Activated naive CD4-positive, alpha-beta T cell treated with anti-CD3 and anti-CD28 coated beads, Interleukin-2, amount 10 ng/mL, durations not matched to agents 7 days and 5 days (primary cell): ENCODE measurements around the gene NPAS3.

ENCODE experiments used
- CTCF ChIA-PET: fragments of 350-600 bp; sonication (Branson Sonifier 250); formaldehyde crosslinking; loops from one replicate; lab custom pipeline; 2021; ENCODE audit warnings: antibody characterized with exemption; lab: Charles Lee
- DNase-seq: peaks from one replicate; pipeline ENCODE4 v3.0.0-alpha.2; 2020
- H3K27ac Mint-ChIP-seq: one replicate; pipeline ENCODE4 v1.8.0; 2021; ENCODE audit warnings: mild to moderate bottlenecking, moderate library complexity, mixed read lengths
- H3K27me3 Mint-ChIP-seq: one replicate; pipeline ENCODE4 v1.8.0; 2021; ENCODE audit warnings: mild to moderate bottlenecking, mixed read lengths
- H3K36me3 Mint-ChIP-seq: one replicate; pipeline ENCODE4 v1.8.0; 2021; ENCODE audit warnings: mixed read lengths
- H3K4me1 Mint-ChIP-seq: one replicate; pipeline ENCODE4 v1.8.0; 2021; ENCODE audit warnings: mixed read lengths
- H3K4me3 Mint-ChIP-seq: one replicate; pipeline ENCODE4 v1.8.0; 2021; ENCODE audit warnings: mild to moderate bottlenecking, moderate library complexity, mixed read lengths
- H3K9me3 Mint-ChIP-seq: one replicate; pipeline ENCODE4 v1.8.0; 2021; ENCODE audit warnings: mixed read lengths

Gene NPAS3

DNA sequence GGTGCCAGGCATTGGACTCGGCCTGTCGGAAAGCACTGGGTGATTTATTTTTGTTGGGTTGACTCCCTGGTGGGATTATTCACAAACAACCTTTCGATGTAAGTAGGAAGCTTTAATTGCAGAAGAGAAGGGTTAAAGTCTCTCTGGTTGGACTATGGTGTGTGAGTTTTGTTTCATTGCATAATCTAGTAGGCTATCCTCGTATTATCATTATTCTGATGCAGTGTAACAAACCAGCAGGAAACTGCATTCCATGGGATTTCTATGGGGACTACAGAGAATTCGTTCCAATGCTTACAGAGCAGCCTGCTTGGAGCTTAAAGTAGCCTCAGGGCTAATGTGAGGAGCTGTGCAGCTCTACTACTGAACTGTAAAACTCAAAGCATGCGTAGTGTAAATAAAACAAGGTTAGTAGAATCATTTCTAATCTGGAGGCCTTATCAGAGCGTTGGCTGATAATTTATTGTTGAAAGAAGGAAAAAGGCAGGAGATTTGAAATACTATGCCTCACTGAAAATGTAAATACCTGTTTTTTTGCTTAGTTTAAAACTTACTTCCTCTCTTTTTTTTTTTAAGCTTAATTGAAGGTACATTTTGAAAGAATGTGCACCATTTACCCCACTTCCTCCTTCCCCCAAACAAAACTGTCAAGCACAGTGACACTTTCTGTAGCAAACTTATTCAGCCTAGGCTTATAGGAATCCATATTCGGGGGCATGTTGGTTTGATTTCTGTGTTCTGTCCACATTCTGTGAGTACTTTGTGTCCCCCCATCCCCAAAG lies 226.7 kb downstream of the NPAS3 start:
- CTCF ChIA-PET: no interaction called here
- Mint-ChIP-seq H3K4me1 (no peaks in the 10 kb centered on the region), H3K27ac (no peak overlapping the region), H3K36me3 (no peaks in the 10 kb centered on the region), H3K9me3 (peaks cover 2% of the 10 kb centered on the region), H3K27me3 (no peaks in the 10 kb centered on the region), H3K4me3 (no peak overlapping the region)
- DNase-seq: no peak

DNA sequence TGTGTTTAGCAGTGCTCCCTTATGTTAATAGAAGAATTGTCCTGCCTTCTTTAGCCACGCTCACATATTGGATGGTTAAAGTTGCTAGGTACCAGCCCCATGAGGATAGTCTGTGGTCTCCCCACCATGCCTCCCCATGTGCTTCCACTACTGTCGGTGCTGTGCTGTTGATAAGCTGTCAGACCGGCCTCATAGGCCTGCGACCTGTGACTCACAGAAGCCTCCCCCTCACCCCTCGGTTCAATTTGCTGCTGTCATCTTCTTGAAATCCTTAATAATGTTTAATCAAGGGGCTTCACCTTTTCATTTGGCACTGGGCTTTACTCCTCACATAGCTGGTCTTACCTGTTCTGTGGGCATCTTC lies 227.2 kb downstream of the NPAS3 start:
- Mint-ChIP-seq H3K27ac (no peak overlapping the region), H3K27me3 (no peaks in the 10 kb centered on the region), H3K36me3 (no peaks in the 10 kb centered on the region), H3K4me1 (no peaks in the 10 kb centered on the region), H3K4me3 (no peak overlapping the region), H3K9me3 (peaks cover 2% of the 10 kb centered on the region)
- CTCF ChIA-PET: no interaction called here
- no peak for DNase-seq

DNA sequence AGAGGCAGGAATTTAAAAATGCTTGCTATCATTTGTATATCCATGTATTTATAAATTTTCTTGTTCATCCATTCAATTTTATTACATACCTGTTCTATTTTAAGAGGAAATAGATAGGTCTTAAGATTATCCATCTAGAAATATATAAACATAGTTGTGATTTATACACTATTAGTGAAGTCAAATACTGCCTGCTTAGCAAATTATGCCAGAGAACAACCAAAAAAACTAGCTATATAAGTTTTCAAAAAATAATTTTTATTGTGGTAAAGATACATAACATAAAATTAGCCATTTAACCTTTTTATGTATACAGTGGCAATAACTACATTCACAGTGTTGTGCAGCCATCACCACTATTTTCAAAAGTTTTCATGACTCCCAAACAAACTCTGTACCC lies 237.3 kb downstream of the NPAS3 start:
- H3K27me3 Mint-ChIP-seq: no peaks in the 10 kb centered on the region
- no peak overlapping the region for H3K27ac Mint-ChIP-seq
- no peak for DNase-seq
- H3K36me3 Mint-ChIP-seq: no peaks in the 10 kb centered on the region
- H3K4me3 Mint-ChIP-seq: no peak overlapping the region
- no peaks in the 10 kb centered on the region for H3K4me1 Mint-ChIP-seq
- H3K9me3 Mint-ChIP-seq: peaks cover 2% of the 10 kb centered on the region
- CTCF ChIA-PET: no interaction called here

- CTCF ChIA-PET: no interaction called here
- Mint-ChIP-seq H3K4me3 (no peak overlapping the region), H3K27me3 (no peaks in the 10 kb centered on the region), H3K9me3 (no peaks in the 10 kb centered on the region), H3K27ac (no peak overlapping the region), H3K4me1 (no peaks in the 10 kb centered on the region), H3K36me3 (no peaks in the 10 kb centered on the region)
- DNase-seq: no peak
Observed at GRCh38 chr14:33184587-33184986, 245.9 kb downstream of the NPAS3 start.

- no peaks in the 10 kb centered on the region for H3K36me3 Mint-ChIP-seq
- CTCF ChIA-PET: no interaction called here
- no peak overlapping the region for H3K4me3 Mint-ChIP-seq
- H3K27me3 Mint-ChIP-seq: no peaks in the 10 kb centered on the region
- DNase-seq: no peak
- H3K9me3 Mint-ChIP-seq: no peaks in the 10 kb centered on the region
- no peak overlapping the region for H3K27ac Mint-ChIP-seq
- H3K4me1 Mint-ChIP-seq: no peaks in the 10 kb centered on the region
Observed at GRCh38 chr14:33186656-33187055, 248.0 kb downstream of the NPAS3 start.

DNA sequence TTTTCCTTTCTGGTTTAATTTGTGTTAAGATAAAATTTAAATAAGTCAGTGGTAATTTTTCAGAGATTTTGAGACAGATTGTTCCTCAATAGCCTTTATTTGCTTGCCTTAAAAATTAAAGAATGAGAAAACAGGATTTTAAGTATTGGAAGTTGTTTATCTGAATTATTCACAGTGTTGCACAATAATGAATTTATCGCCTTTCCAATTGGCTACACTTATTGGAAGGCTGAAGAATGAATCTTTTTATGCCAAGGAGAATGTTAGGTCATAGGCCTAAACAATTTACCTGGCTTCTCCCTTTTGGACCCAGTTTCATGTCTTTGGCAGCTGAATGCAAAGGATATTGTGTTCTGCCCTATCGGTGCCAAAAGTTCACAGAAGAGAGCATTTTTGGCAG lies 250.2 kb downstream of the NPAS3 start:
- CTCF ChIA-PET: no interaction called here
- Mint-ChIP-seq H3K36me3 (no peaks in the 10 kb centered on the region), H3K27me3 (no peaks in the 10 kb centered on the region), H3K27ac (no peak overlapping the region), H3K9me3 (no peaks in the 10 kb centered on the region), H3K4me1 (no peaks in the 10 kb centered on the region), H3K4me3 (no peak overlapping the region)
- no peak for DNase-seq

- Mint-ChIP-seq H3K36me3 (no peaks in the 10 kb centered on the region), H3K27ac (no peak overlapping the region), H3K27me3 (no peaks in the 10 kb centered on the region), H3K4me1 (no peaks in the 10 kb centered on the region), H3K9me3 (no peaks in the 10 kb centered on the region), H3K4me3 (no peak overlapping the region)
- CTCF ChIA-PET: no interaction called here
- no peak for DNase-seq
Observed at GRCh38 chr14:33191855-33192254, 253.2 kb downstream of the NPAS3 start.

GRCh38 chr14:33194551-33194950 lies 255.9 kb downstream of the NPAS3 start:
- no peaks in the 10 kb centered on the region for H3K27me3 Mint-ChIP-seq

GRCh38 chr14:33198684-33199083 lies 260.0 kb downstream of the NPAS3 start:
- no peaks in the 10 kb centered on the region for H3K36me3 Mint-ChIP-seq
- no peak overlapping the region for H3K27ac Mint-ChIP-seq
- H3K27me3 Mint-ChIP-seq: no peaks in the 10 kb centered on the region
- no peaks in the 10 kb centered on the region for H3K9me3 Mint-ChIP-seq
- no peaks in the 10 kb centered on the region for H3K4me1 Mint-ChIP-seq
- no peak overlapping the region for H3K4me3 Mint-ChIP-seq
- CTCF ChIA-PET: no interaction called here
- no peak for DNase-seq

More at GRCh38 chr14:33194551-33194950, 255.9 kb downstream of the NPAS3 start:
- H3K9me3 Mint-ChIP-seq: no peaks in the 10 kb centered on the region
- H3K4me3 Mint-ChIP-seq: no peak overlapping the region
- H3K36me3 Mint-ChIP-seq: no peaks in the 10 kb centered on the region
- no peaks in the 10 kb centered on the region for H3K4me1 Mint-ChIP-seq
- no peak overlapping the region for H3K27ac Mint-ChIP-seq
- no peak for DNase-seq
- CTCF ChIA-PET: no interaction called here

DNA sequence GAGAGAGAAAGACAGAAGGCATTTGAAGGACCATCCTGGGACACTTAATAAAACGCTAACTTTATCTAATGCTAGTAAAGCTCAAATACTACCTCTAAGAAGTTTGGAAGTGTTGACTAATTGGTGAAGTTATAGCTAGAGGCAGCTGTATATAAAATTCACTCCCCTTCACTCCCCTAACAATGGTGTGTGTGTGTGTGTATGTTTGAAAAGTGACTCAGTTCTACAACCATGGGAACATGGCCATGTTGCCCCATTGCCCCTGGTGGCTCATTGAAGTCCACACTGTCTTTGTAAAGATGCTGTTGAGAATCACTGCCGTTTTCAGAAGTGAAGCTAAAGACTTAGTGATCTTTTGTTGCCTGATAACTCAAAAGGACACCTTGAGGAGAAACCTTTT lies 262.4 kb downstream of the NPAS3 start:
- Mint-ChIP-seq H3K4me1 (no peaks in the 10 kb centered on the region), H3K36me3 (no peaks in the 10 kb centered on the region), H3K27ac (no peak overlapping the region), H3K27me3 (no peaks in the 10 kb centered on the region), H3K9me3 (peaks cover 1% of the 10 kb centered on the region), H3K4me3 (no peak overlapping the region)
- CTCF ChIA-PET: no interaction called here
- no peak for DNase-seq

DNA sequence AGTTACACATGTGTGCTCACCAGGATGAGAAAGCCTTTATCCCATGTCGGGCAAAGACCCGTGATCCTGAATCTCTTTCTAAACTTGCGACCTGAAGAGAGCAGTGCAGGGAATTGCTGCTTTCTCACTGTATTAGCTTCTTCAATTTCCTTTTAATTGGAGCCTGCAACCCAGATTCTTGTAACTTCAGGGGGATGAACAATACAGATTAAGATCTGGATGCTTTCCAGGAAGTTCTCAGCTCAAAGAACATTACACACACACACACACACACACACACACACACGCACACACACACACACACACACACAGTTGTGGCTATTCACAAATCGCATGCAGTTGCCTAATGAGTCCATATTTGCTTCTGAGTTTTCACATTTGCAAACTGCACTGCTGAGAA lies 268.3 kb downstream of the NPAS3 start:
- CTCF ChIA-PET: no interaction called here

GRCh38 chr14:33207467-33208017 lies 268.9 kb downstream of the NPAS3 start:
- no peak for DNase-seq
- CTCF ChIA-PET: no interaction called here

More for the DNA sequence above, 268.3 kb downstream of the NPAS3 start:
- H3K36me3 Mint-ChIP-seq: no peaks in the 10 kb centered on the region
- H3K27ac Mint-ChIP-seq: no peak overlapping the region
- H3K4me3 Mint-ChIP-seq: no peak overlapping the region
- no peak for DNase-seq
- no peaks in the 10 kb centered on the region for H3K4me1 Mint-ChIP-seq
- no peaks in the 10 kb centered on the region for H3K27me3 Mint-ChIP-seq
- peaks cover 3% of the 10 kb centered on the region for H3K9me3 Mint-ChIP-seq

GRCh38 chr14:33210311-33210710 lies 271.6 kb downstream of the NPAS3 start:
- CTCF ChIA-PET: interaction anchor here (0.7 kb wide), 1 partner anchor 15 kb away, joined by 3 read pairs; no protein-coding TSS in a partner anchor

More at GRCh38 chr14:33207467-33208017, 268.9 kb downstream of the NPAS3 start:
- H3K36me3 Mint-ChIP-seq: no peaks in the 10 kb centered on the region
- H3K4me1 Mint-ChIP-seq: no peaks in the 10 kb centered on the region
- H3K27ac Mint-ChIP-seq: no peak overlapping the region
- peaks cover 3% of the 10 kb centered on the region for H3K9me3 Mint-ChIP-seq
- no peaks in the 10 kb centered on the region for H3K27me3 Mint-ChIP-seq
- no peak overlapping the region for H3K4me3 Mint-ChIP-seq

DNA sequence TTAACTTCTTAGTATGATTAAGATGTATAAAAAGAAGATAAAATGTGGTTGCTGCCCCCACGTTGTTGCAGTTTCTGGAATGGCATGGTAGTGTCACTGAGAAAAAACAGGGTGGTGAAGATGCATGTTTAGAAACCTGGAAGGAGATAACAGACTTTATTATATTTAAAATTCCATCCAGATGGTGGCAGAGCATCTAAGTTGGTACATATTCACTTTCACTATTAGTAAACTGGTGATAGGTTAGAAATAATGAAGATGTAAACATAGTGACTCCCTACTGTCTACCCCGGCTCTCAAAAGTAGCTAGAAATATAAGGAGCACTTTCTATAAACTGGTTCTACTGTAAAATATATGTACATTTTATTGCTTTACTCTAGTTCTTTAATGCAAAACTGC lies 279.3 kb downstream of the NPAS3 start:
- CTCF ChIA-PET: no interaction called here
- H3K9me3 Mint-ChIP-seq: peaks cover 2% of the 10 kb centered on the region
- H3K27me3 Mint-ChIP-seq: no peaks in the 10 kb centered on the region
- no peak overlapping the region for H3K4me3 Mint-ChIP-seq
- no peak overlapping the region for H3K27ac Mint-ChIP-seq
- DNase-seq: no peak
- no peaks in the 10 kb centered on the region for H3K36me3 Mint-ChIP-seq
- no peaks in the 10 kb centered on the region for H3K4me1 Mint-ChIP-seq

More at GRCh38 chr14:33210311-33210710, 271.6 kb downstream of the NPAS3 start:
- DNase-seq: no peak
- Mint-ChIP-seq H3K36me3 (no peaks in the 10 kb centered on the region), H3K4me1 (no peaks in the 10 kb centered on the region), H3K27ac (no peak overlapping the region), H3K4me3 (no peak overlapping the region), H3K9me3 (peaks cover 2% of the 10 kb centered on the region), H3K27me3 (no peaks in the 10 kb centered on the region)

DNA sequence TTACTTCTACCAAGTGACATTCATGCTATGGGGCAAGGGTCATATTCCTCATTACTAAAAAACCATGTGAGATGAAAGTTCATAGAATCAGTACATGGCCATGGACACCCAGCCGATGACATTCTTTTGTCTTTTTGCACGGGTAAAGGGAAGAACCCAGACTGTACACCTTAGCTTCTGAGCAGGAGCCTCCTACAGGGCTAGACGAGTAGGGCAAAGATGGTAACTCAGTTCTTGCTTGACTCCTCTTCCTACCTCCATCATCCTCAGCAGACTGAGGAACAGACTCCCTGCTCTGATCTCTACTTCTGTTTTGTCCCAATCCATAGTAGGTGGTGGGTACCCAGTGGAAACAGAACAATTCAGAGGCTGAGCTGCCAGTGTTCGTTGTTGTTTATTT lies 281.3 kb downstream of the NPAS3 start:
- Mint-ChIP-seq H3K4me1 (no peaks in the 10 kb centered on the region), H3K27me3 (no peaks in the 10 kb centered on the region), H3K4me3 (no peak overlapping the region), H3K9me3 (peaks cover 2% of the 10 kb centered on the region), H3K27ac (no peak overlapping the region), H3K36me3 (no peaks in the 10 kb centered on the region)
- no peak for DNase-seq
- CTCF ChIA-PET: no interaction called here
